SKM-1 (cell line): ENCODE measurements around the gene IGIP.

ENCODE experiments used
- DNase-seq: peaks from one replicate; lab custom pipeline; 2025; ENCODE audit not compliant: unreplicated experiment; lab: John Stamatoyannopoulos, UW

Gene IGIP

GRCh38 chr5:140162781-140163180, 37.0 kb downstream of the IGIP start:
- DNase-seq, result no peak

- no peak for DNase-seq
Measured at GRCh38 chr5:140165101-140165922, 39.6 kb downstream of the IGIP start.

GRCh38 chr5:140165923-140166270, 40.2 kb downstream of the IGIP start:
- no peak for DNase-seq

GRCh38 chr5:140166911-140167310, 41.2 kb downstream of the IGIP start:
- no peak for DNase-seq

GRCh38 chr5:140168371-140168770, 42.6 kb downstream of the IGIP start:
- DNase-seq, result no peak

- DNase-seq, result no peak
Measured at GRCh38 chr5:140169410-140169809, 43.7 kb downstream of the IGIP start.

- DNase-seq, result no peak
Measured at GRCh38 chr5:140172483-140172882, 46.7 kb downstream of the IGIP start.

GRCh38 chr5:140174014-140174413, 48.3 kb downstream of the IGIP start:
- no peak for DNase-seq

GRCh38 chr5:140174465-140175366, 49.0 kb downstream of the IGIP start, which contains the start of gene CYSTM1:
Gene CYSTM1, plus strand, starts transcription at chr5:140175188. Its CDS starts 19,278 bp downstream, at chr5:140194466.
- peak; percentile 55 for DNase-seq

GRCh38 chr5:140175367-140176030, 49.8 kb downstream of the IGIP start:
- DNase-seq, result peak; percentile 48

- no peak for DNase-seq
Measured at GRCh38 chr5:140176031-140176387, 50.3 kb downstream of the IGIP start.

- DNase-seq, result no peak
Measured at GRCh38 chr5:140178086-140178410, 52.3 kb downstream of the IGIP start.

GRCh38 chr5:140178482-140179116, 52.9 kb downstream of the IGIP start:
- DNase-seq, result no peak
